Dedifferentiated amniotic fluid mesenchymal stem cell (primary cell): Measurements from ENCODE around the gene CCDC122.

Experiments
- DNase-seq: peaks from one replicate; pipeline ENCODE4 v3.0.0-alpha.2; 2016; ENCODE audit errors: extremely low spot score

The CCDC122 gene

DNA sequence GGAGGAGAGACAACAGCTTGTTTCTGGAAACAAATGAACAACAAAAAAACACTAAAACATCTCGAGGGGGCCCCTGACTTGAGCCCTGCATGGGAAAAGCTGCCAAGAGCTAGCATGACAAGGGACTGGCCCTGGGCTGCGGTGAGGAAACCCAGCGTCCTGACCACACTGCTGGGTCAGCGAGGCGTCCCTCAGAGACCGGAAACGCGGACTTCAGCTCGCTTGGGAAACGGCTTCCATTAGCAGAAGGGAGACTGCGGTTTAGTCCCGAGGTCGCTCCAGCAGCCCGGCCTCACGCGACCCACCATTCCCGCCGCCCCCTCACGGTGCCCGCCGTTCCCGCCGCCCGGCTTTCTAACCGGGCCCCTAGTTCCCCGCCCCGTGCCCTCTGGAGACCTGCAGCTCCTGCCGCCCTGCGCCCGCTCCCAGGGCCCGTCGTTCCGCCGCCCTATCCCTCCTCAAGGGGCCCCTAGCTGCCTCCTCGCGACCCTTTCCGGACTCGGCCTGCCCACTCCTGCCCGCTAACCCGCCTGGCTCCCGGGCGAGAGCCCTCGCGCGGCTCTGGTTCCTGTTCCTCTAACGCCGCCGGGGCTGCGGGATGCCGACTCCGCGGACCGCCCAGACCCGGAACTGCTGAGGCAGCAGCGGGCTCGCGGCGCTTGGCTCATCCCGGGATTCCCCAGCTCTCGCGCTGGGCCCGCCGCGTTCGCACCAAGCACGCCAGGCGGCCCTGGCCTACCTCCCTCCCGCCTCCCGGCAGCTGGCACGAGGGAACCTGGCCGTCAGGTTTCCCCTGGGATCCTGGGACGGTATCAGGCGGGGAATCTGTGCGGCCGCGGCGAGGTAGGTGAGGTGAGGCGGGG is at the start of gene CCDC122:
Gene CCDC122, minus strand, starts transcription at position 849 of the 863 bp plus-strand sequence. CDS start 10,364 bp downstream, outside the sequence.
- DNase-seq = peak; percentile 64

DNA sequence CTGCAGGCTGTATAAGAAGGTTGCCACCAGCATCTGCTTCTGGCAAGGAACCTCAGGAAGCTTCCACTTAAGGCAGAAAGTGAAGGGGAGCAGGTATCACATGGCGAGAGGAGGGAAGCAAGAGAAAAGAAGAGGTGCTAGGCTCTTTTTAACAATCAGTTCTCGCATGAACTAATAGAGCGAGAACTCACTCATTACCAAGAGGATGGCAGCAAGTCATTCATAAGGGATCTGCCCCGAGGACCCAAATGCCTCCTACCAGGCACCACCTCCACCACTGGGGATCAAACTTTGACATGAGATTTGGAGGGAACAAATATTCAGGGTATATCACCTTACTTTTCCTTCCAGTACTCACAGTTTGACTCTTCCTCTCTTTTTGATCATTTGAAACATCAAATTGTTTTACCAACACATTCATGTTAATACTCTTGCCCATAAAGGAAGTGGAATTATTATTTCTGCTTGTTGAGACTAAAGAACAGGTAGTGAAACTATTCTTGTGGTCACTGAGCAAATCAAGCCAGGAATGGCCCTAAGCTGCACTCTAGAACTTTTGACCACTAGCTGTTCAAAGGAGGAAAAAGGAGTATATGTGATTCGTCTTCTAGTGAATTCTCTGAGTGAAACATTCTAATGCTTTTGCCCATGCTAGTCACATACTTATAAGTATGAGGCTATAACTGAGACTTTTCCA is 45.2 kb upstream of the CCDC122 start:
- DNase-seq = no peak

DNA sequence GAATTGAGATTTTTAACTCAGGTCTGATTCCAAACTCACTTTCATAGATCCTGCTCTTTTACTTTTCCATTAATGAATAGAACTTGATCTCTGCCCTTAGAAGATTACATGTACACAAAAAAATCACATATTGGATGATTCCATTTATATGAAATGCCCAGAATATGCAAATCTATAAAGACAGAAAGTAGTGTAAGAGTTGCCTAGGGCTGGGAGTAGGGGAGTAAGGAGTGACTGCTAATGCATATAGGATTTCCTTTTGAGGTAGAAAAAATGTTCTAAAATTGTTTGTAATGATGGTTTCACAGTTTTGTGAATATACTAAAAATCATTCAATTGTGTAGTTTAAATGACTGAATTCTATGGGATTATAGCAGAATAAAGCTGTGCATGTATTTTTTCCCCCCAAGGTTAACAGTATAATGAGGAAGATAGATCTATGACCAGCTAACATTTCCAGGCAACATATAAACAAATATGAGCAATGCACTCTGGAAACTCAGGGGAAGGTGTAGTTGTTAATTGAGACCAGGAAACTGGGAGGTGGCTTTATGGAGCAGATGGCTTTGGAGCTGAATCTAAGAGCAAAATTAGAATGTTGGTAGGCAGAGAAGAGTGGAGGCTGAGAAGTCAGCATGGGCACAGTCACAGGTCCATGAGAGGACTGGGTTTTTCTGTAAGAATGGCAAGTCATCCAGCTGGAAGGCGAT is 41.6 kb upstream of the CCDC122 start:
- DNase-seq = no peak

DNA sequence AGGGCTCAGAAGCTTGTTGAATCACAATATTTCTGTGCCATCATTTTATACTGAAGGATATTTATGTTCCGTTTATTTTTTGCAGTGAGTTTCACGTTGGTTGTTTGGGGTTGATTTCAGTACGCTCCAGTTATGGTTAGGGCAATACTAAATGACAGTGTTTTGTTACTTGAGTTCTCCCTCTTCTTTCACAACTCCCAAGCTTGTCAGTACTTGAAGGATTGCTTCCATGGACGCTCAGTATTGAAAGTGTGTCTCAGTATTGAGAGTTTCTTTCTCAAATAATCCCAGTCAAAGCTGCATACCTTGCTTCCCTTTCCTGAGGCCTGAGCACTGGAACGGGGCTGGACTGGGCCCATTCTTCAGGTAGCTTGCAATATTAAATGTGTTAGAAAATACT is 39.1 kb upstream of the CCDC122 start:
- DNase-seq = no peak

DNA sequence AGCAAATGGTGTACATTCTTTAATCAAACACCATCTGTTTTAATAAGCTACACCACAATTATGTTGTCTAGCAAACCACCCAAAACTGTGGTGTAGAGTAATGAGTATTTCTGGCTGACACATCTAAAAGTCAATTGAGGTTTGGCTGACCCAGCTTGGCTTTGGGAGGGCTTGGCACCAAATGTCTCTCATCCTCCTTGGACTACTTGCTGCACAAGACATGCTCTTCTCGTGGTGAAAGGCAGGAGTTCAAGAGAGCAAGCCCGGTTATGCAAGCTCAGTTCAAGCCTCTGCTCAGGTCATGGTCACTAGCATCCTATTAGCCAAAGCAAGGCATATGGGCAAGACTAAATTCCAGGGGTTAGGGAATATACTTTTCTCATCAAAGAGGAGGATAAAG is 37.3 kb upstream of the CCDC122 start:
- no peak for DNase-seq

DNA sequence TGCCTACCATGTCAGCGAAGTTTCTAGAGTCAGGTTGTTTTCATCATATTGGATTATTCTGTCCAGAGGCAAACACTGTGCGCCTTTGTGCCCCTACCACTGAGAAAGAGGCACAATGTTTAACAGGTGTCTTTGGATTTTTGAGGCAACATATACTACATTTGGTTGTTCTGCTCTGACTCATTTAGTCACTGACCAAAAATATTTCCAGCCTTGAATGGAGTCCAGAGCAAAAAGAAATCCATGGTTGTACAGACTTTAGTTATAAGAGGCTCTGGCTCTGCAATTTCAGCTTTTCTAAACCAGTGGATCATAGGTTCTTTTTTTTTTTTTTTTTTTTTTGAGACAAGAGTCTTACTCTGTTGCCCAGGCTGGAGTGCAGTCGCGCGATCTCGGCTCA is 35.9 kb upstream of the CCDC122 start:
- DNase-seq = no peak

DNA sequence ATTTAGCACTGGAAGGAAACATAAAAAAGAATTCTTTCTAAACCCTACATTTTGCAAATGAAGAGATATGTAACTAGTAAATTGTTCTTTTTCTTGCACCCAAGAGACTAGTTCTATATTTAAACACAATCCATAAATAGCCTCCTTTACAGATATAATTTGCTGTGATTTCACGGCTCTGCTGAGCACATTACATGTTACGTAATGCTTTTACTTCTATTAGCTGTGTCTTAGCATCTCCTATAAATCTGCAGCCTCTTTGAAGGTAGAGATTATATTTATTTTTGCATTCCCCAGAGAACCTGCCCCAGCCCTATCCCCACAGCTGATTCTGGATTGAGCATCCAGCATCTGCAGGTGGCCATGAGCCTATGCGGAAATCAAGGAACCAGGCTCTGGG is 32.3 kb upstream of the CCDC122 start:
- DNase-seq = no peak

DNA sequence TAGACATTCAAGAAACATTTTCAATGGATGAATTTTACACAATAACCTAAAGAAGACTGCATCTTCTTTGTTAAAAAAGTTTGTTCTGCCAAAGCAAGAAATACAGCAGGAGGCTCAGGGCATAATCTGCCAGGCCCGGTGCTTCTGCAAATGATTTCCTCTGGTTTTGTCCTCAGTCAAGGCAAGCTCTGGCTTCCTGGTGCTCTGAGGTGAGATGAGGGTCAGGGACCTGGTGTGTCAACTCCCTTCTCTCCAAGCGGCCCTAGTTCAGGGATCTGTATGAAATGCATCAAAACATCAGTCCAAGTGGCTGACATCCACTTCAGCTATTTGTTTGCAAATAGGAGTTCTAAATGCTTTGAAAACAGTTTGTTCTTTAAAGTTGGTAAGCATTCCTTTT is 31.7 kb upstream of the CCDC122 start:
- no peak for DNase-seq

DNA sequence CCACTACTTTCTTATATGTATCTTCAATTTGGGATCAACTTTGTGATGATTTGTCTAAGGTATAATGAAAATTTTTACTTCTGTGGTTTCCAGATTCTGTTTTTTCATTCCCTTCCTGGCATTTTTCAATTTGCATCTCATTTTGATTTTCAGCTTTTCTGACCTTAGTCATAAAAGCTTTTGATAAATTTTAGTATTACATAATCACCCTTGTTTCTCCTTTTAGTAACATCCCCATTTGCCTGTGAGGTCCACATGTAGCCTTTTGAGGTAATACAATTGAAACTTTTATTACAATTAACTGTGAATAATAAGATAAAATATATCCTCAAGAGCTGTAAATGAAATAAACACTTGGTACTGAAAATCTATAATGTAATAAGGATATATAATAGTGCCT is 31.3 kb upstream of the CCDC122 start:
- no peak for DNase-seq

DNA sequence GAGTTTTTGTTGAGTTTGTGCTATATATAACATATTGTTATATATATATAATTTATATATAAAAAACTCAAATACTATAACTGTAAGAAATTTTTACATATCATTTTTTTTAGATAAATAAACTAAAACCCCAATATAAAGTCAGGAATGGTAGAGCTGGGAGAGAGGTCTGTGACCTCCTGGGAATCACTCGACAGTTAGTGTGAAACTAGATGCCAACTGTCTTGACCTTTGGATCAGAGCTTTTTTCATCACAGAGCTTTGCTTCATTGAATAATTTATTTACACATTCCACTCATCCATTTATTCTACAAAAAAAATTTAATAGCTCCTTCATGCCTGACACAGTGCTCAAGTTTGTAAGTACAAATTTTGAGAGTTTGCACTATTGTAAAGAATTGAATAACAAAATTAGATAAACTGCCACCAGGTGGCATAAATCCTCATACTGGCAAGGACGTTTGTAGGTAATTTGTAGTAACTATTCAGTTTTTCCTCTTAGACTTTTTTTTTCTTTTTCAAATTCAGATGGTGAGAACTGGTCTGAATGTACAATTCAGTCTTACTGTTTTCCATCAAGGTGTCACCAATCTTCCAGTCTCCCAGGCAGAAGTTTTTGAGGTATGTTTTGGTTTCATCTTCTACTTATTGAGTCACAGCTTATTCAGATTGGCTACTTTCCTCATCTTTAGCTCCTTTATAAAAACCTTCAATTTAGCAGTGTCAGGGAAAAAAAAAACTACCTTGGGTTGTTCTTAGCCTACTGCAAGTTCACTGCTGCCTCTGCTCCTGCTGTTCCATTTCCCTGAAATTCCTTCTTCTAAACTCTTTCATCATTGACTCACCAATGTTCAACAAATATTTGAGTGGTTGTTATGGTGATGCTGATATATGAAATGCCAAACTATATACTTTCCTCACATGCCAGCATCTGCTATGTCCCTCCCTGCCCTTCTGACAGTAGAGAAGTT is 28.9 kb upstream of the CCDC122 start:
- DNase-seq = peak; percentile 63

DNA sequence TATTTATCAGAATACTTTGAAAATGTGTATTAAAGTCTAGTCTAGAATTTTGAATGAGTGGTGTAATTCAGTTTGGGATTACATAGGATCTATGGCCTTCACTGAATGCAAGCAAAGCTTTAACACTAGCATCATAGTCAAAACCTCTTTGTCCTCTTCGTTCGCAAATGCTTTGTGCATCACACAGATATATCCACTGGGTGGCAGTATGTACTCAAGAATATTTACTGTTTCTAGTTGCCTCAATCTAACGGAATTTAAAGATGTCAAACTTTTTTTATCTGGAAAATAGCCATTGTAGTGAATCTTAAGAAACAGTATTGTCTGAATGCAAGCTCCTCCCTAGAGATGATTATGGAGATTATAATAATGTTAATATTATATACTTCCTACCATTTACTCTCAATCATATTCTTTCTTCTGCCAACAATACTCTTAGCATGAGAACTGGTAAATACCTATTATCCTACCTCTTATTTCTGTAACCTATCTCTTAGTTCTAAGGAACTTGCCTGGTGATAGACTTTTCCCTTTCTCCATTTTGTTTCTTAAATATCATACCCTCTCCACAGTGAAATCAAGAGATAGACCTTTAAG is 26.0 kb upstream of the CCDC122 start:
- peak; percentile 86 for DNase-seq

DNA sequence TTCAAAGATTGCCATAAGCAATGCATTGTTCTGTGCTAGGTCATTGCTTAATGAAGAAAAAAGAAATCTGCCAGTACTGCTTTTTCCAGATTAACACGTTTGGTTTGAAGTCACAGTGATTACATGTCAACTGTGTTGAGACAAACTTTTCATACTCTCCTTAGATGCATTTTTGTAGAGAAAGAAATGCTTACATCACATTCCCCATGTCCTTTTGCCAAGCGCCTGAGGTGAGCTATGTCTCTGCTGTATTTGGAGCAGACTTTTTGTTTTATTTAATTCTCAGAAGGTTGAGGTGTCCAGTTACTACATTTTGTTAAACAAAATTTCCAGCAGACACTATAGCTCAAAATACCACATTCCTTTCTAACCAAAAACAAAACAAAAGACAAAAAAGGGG is 16.4 kb upstream of the CCDC122 start:
- DNase-seq = peak; percentile 52

DNA sequence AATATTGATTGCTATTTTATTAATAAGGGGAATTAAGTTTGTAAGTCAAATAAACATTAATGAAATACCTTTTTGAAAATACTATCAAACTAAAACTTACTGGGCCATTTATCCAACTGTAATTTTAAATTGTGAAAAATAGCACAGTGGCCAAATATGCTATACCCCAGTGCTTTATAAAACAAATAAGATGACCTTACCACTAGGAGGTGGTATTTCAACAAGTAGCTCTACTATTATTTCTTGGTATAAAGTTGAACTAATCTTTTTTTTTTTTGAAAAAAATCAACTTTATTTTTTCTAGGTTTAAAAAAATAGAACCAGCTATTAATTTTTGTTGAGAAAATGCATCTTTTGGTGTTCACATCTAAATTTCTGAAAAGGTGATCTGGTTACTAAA is 14.9 kb upstream of the CCDC122 start:
- DNase-seq = no peak

DNA sequence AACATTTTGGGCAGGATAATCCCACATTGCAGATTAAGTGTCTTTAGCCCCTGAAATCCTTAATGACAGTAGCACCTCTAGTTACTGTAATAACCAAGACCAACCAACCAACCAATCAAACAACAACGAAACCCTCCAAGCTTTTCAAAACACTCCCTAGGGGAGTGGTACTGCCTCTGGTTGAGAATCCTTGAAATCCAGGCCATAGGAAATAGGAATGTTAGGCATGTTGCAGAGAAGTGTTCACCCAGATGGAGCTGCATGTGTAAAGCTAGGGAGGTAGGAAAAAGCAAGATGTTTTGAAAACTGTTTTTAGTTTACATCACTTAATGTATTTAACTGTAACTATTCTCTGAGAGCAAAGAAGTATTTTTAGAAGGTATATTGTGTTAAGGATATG is 4.7 kb upstream of the CCDC122 start:
- no peak for DNase-seq

DNA sequence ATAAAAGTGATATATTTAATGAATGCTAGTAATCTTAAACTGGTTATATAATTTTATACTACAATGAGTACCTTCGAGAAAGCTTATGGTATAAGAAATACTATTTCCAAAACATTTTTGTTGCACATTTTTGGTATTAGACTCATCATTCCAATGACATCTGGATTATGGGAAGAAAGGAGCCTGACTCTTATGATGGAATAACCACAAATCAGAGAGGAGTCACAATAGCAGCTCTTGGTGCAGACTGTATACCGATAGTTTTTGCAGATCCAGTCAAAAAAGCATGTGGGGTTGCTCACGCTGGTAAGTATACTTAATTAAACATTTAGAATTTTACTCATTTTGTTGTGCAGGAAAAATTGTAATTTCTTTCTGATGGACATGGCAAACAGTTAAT is 4.1 kb upstream of the CCDC122 start:
- DNase-seq = no peak

DNA sequence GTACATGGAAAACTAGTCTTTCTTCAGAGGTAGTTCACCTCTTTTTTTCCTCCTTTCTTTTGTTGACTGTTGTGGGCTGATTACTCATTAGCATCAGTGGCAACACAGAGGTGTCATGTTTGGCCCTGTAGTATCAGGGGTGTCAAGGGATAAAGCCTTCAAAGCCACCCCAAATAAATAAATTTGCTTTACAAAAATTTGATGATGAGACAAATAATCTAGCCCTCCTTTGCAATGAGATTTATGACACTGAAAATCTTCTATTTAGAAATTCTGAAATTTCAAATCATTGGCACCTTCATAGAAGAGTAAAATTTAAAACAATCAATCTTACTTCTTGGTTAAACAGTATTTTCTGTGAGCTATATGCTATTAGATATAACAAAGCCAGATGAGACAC is 2.0 kb upstream of the CCDC122 start:
- DNase-seq = no peak

DNA sequence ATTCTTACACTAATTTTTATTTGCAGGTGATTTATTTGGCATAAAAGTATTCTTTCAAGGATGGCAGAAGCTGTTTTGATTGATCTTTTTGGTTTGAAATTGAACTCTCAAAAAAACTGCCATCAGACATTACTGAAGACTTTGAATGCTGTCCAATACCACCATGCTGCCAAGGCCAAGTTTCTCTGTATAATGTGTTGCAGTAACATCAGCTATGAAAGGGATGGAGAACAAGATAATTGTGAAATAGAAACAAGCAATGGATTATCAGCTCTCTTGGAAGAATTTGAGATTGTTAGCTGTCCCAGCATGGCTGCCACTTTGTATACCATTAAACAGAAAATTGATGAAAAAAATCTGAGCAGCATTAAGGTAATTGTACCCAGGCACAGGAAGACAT is 1.4 kb upstream of the CCDC122 start:
- no peak for DNase-seq

DNA sequence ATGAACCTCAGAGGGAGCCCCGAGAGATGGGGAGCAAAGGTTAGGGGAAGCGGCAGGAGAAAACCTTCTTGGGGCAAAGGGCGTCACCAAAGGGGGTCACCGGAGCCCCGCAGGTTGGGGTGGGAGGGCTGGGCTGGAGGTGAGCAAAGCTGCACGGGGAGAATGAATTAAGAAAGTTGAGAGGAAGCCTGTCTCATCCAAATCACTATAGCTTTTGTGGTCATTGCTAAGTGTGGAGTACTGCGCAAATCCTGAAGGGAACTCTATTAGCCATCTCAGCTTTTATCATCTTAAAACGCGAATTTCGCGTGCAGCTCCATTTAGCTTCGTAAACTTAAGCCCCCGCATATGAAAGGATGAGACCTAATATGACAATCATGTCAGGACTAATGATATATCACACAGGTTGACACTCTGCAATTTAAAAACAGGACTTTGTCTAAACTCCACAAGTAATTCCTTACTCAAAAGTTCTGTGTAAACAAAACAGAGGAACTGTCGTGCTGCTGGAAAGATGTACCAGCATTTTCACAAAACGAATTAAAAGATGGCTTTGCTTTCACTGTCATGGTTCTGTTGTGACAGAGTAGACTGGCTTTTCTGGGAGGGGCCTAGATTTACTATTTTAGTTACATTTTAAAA is 795 bp upstream of the CCDC122 start:
- DNase-seq = no peak

DNA sequence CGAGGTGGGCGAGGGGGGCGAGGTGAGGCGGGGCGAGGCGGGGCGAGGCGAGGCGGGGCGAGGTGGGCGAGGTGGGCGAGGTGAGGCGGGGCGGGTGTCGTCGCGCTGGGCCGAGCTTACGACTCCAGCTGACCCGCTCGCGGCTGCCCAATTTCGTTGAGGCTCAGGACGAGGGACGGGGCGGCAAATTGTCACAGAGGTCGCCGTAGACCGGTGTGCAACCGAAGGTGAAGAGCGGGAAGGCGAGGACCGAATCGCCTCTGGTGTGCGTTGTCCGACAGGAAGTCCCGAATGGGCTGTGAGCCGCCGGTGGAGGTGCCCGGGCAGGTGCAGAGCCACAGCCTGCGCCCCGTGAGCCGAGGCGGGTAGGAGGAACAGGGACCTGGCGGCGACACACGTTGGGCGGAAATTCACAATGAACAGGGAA is 228 bp upstream of the CCDC122 start, which contains the start of gene LACC1:
Gene LACC1, plus strand, starts transcription at position 150 of the 427 bp plus-strand sequence. CDS start 1,082 bp downstream, outside the sequence.
- no peak for DNase-seq

DNA sequence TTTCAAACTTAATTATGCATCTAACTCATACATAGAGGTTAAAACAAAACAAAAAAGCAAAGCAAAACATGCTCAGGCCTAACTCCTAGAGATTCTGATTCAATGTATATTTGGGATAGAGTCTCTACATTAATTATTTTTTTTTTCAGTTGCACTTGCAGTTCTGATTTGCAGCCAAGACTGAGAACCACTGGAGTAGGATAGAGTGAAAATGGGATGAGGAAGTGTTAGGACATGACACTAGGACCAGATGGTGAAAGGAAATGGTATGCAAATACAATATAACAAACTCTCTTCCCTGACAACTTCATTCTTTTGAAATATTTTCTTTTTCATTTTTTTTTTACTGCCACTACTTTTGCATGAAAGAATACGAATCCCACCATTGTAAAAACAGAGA is 1.8 kb downstream of the CCDC122 start:
- no peak for DNase-seq
